Ascending aorta (tissue), 2 donors: ENCODE results near the gene VTI1A. TPM values are rescaled to one million over a fixed set of nuclear protein-coding genes. Genes with fewer than 3 reads are reported as not detected.

Experiments used
- DNase-seq, 2 donors: peaks; one replicate each; pipeline ENCODE4 v3.0.0-alpha.2; 2019; ENCODE audit warnings: low spot score in 2 of 2
- H3K27ac ChIP-seq, 2 donors: fragments of 200-600 bp; sonication (generic); one replicate each; pipeline ENCODE4 v1.5.1; 2016 to 2017; ENCODE audit warnings: mild to moderate bottlenecking in 1 of 2
- H3K27me3 ChIP-seq: fragments of 200-600 bp; sonication (generic); one replicate; pipeline ENCODE4 v1.5.1; 2017
- H3K36me3 ChIP-seq, 2 donors: fragments of 200-600 bp; sonication (generic); one replicate each; pipeline ENCODE4 v1.5.1; 2016
- H3K4me1 ChIP-seq, 2 donors: fragments of 200-600 bp; sonication (generic); one replicate each; pipeline ENCODE4 v1.5.1; 2016 to 2017; ENCODE audit warnings: mild to moderate bottlenecking in 1 of 2
- H3K4me3 ChIP-seq, 2 donors: fragments of 200-600 bp; sonication (generic); one replicate each; pipeline ENCODE4 v1.5.1; 2016 to 2017; ENCODE audit warnings: mild to moderate bottlenecking in 1 of 2
- H3K9me3 ChIP-seq, 2 donors: fragments of 200-600 bp; sonication (generic); one replicate each; pipeline ENCODE4 v1.5.1; 2016
- intact Hi-C: fragments of 100-400 bp; cut with DNase I; formaldehyde crosslinking; loops from one replicate; pipeline ENCODE4 v1.15.1; 2023
- total RNA-seq: library from RNA; depleted of rRNA; stranded (reverse); fragments of >200 nt; gene quantifications from one replicate; pipeline ENCODE4 v1.1.0, GENCODE V29; 2016
- TF ChIP-seq, protein P1 (sequence below), 3 experiments: fragments of 200-600 bp in 2 of 3; fragments of 450-650 bp in 1 of 3; sonication (generic) in 2 of 3; IDR thresholded peaks; one replicate each; pipeline ENCODE4 v1.5.1; 2016 to 2019; ENCODE audit warnings: antibody characterized with exemption in 3 of 3, mild to moderate bottlenecking in 1 of 3, moderate library complexity in 1 of 3

The VTI1A gene
- total RNA-seq, 1 donor from 2014 or later, result 32.5 TPM

DNA sequence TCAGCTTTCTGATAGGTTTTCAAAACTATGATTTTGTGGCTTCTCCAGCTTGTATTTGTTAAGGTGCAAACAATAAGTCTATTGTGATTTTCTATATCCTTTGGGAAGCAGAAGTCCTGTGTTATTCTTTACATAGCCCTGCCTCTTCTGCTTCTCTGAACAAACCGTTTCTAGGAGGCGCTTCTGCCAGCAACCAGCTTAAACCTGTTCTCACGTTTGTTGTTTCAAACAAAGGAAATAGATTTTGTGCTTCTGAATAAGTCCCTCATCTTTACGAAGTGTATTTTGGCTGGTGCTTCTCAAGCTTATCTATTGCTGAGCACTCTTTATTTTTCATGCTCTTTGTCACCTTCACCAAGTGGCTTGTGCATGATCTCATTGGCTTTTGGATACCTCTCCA is 61.0 kb downstream of the VTI1A start:
- Histone ChIP-seq H3K36me3 (no peaks in the 10 kb centered on the region), H3K27me3 (no peaks in the 10 kb centered on the region), H3K4me3 (no peak overlapping the region), H3K4me1 (no peaks in the 10 kb centered on the region), H3K9me3 (no peaks in the 10 kb centered on the region), H3K27ac (no peak overlapping the region)
- intact Hi-C loops, result no loop called here
- TF ChIP-seq, protein P1, sequence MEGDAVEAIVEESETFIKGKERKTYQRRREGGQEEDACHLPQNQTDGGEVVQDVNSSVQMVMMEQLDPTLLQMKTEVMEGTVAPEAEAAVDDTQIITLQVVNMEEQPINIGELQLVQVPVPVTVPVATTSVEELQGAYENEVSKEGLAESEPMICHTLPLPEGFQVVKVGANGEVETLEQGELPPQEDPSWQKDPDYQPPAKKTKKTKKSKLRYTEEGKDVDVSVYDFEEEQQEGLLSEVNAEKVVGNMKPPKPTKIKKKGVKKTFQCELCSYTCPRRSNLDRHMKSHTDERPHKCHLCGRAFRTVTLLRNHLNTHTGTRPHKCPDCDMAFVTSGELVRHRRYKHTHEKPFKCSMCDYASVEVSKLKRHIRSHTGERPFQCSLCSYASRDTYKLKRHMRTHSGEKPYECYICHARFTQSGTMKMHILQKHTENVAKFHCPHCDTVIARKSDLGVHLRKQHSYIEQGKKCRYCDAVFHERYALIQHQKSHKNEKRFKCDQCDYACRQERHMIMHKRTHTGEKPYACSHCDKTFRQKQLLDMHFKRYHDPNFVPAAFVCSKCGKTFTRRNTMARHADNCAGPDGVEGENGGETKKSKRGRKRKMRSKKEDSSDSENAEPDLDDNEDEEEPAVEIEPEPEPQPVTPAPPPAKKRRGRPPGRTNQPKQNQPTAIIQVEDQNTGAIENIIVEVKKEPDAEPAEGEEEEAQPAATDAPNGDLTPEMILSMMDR (IDR thresholded peaks at IDR 0.05), result no peak
- DNase-seq, result no peak

DNA sequence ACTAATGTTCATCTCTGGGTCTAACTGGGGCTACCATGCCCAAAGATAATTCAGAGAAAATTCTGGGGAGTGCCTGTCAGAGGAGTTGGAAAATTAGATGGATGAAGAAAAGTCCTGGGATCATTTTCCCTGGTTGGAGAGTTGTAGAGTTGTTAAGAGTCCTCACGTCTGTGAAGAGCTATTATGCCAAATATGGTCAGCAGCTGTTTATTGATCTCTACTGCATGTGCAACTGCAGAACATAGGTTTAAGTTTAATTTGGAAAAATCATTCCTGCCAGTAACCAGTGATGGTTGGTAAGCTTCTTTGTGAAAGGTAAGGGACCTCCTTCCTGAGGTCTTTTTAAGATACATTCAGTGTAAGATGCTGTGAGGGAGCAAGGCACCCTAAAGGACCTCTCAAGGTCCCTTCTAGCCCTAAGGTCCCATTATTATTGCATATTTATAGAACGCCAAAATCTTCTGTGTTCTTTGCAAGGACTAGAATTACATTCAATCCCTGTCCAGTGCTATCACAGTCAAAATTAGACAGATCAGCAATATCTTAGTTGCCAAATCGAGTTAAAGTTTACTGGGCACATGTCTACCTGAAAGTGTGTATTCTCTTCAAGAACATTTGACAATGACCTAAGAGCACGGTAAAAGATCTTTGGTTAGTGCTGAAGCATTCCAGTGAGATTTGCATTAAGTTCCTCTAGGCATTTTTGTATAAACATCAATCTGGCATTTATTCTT is 62.7 kb downstream of the VTI1A start:
- TF ChIP-seq, protein P1 (IDR thresholded peaks at IDR 0.05), result no peak
- intact Hi-C loops, result no loop called here

GRCh38 chr10:112510384-112510783 is 63.4 kb downstream of the VTI1A start:
- Histone ChIP-seq H3K4me1 (no peaks in the 10 kb centered on the region), H3K4me3 (no peak overlapping the region), H3K9me3 (no peaks in the 10 kb centered on the region), H3K27ac (no peak overlapping the region), H3K36me3 (no peaks in the 10 kb centered on the region), H3K27me3 (no peaks in the 10 kb centered on the region)
- DNase-seq, result no peak
- intact Hi-C loops, result no loop called here
- TF ChIP-seq, protein P1 (IDR thresholded peaks at IDR 0.05), result no peak

More for the DNA sequence above, 62.7 kb downstream of the VTI1A start:
- no peak for DNase-seq
- Histone ChIP-seq H3K27me3 (no peaks in the 10 kb centered on the region), H3K36me3 (no peaks in the 10 kb centered on the region), H3K9me3 (no peaks in the 10 kb centered on the region), H3K4me3 (no peak overlapping the region), H3K4me1 (no peaks in the 10 kb centered on the region), H3K27ac (no peak overlapping the region)

- Histone ChIP-seq H3K27ac (no peak overlapping the region), H3K27me3 (no peaks in the 10 kb centered on the region), H3K4me1 (no peaks in the 10 kb centered on the region), H3K4me3 (no peak overlapping the region), H3K36me3 (no peaks in the 10 kb centered on the region), H3K9me3 (no peaks in the 10 kb centered on the region)
- no peak for DNase-seq
- intact Hi-C loops, result no loop called here
- TF ChIP-seq, protein P1 (IDR thresholded peaks at IDR 0.05), result no peak
Observed at GRCh38 chr10:112512294-112512693, 65.3 kb downstream of the VTI1A start.

- Histone ChIP-seq H3K4me1 (no peaks in the 10 kb centered on the region), H3K36me3 (no peaks in the 10 kb centered on the region), H3K9me3 (no peaks in the 10 kb centered on the region), H3K27me3 (no peaks in the 10 kb centered on the region), H3K4me3 (no peak overlapping the region), H3K27ac (no peak overlapping the region)
- TF ChIP-seq, protein P1 (IDR thresholded peaks at IDR 0.05), result no peak
- intact Hi-C loops, result no loop called here
- no peak for DNase-seq
Observed at GRCh38 chr10:112515126-112515525, 68.1 kb downstream of the VTI1A start.
